Middle frontal gyrus (tissue), 1 donor: ENCODE data around the gene PELI3.
"Not testable (repeated sequence)": the region's sequence is repeated elsewhere in the genome, so short reads cannot be mapped to it uniquely, and the experiment has no call there.

ENCODE experiments used
- DNase-seq: peaks from one replicate; pipeline ENCODE4 v3.0.0-alpha.2; 2015; ENCODE audit warnings: low spot score; ENCODE audit errors: extremely low spot score

PELI3 gene, protein sequence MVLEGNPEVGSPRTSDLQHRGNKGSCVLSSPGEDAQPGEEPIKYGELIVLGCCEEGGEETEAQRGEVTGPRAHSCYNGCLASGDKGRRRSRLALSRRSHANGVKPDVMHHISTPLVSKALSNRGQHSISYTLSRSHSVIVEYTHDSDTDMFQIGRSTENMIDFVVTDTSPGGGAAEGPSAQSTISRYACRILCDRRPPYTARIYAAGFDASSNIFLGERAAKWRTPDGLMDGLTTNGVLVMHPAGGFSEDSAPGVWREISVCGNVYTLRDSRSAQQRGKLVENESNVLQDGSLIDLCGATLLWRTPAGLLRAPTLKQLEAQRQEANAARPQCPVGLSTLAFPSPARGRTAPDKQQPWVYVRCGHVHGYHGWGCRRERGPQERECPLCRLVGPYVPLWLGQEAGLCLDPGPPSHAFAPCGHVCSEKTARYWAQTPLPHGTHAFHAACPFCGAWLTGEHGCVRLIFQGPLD

DNA sequence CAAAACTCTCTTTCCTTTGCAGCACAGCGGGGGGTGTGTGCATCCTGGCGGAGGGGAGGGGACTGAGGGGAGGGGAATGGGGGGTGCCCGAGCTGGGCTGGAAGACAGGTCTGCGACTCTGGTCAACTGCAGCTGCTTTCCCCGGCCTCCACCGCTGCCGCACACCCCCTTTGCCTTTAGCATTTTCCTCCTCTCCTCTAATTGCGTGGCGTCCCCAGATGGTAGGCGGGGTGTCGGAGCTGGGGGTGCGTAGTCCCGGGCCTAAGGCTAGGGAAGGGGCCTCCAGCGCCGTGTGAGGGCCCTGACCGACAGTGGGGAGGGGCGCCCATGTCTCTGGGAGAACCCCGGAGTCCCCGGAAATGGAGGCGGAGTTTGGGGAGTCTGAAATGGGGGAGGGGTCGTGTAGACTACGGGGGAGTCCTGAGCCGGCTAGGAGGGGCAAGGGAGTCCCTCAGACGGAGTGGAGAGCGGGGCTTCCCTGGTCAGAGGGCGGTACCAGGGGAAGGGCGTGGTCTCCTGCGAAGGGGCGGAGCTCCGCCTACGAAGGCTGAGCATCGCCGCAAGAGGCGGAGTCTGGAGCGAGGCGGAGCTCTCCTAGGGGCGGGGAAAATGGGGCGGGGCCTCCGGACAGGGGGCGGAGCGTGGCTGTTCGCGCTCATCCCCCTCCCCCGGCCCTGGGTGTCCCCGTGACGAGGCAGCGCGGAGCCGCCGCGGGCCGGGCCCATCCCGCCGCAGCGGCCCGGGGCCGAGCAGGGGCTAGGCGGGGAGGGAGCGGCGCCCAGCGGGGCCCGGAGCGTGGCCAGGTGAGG lies at the start of gene PELI3:
Gene PELI3, plus strand, starts transcription at position 681 of the 809 bp plus-strand sequence. CDS start 1,224 bp downstream, outside the sequence.
- peak; percentile 79 for DNase-seq

DNA sequence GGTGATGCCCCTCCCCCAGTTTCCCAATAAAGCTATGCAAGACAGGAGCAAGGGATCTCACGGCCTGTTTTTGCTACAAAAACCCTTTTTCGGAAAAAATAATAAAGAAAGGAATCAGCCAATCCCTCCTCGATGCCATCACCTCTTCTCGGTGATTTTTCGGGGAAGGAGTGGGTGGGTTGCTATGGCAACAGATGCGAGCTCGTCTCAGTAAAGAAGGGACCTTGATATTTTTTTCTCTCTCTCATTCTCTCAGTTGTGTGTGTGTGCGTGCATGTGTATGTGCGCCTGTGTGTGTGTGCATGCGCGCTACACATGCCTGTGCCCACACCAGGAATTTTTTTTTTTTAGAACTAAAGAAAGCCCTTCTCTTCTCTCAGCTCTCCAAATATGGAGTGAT lies 49.7 kb upstream of the PELI3 start:
- DNase-seq: peak; percentile 47

DNA sequence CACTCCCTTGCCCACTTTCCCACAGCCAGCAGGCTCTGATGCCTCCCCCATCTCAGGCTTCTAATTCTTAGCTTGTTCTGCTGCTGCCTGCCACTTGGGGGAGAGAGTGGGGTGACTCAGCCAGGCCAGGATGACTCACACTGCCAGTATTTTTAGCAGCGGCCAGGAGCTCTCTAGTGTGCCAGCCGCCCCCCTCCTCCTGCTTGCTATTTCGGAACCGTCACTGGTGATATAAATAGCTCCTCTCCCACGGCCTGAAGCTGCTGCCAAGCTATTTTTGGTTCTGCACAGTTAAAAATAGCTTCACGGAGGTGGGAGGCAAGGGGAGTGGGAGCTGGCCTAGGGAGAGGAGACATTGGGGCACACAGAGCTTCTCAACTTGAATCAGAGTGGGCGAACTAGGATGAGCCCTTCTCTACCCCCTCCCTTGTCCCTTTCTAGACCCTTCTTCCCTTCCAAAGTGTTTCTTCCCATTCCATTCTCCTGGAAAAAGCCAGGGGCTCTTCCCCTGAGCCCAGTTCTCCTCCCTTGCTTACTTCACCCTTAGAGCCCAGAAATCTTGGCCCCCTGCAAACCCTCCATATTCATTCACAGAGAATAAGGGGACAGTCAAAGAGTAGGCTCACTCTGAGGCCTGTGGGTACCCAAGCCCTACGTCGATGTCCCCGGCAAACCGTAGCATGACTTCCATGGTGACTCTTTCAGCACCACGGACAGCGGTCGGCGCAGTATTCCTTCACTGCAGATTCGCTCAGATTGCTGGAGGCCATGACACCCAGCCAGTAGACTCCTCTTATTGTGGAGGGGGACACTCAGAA lies 48.3 kb upstream of the PELI3 start:
- peak; percentile 65 for DNase-seq

DNA sequence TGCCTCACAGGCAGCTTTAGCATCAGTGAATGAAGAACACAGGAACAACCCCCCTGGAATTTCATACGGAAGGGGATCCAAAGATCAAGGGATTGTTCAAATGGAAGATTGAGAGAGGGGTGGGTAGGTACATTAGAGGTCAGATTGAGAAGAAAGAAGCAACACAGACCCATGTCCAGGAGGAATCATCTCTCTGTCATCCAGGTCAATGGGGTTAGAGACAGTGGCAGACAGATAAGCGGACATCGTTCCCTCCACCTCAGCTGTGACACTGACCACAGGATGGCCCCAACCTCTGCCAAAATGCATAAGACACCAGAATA lies 47.8 kb upstream of the PELI3 start:
- no peak for DNase-seq

DNA sequence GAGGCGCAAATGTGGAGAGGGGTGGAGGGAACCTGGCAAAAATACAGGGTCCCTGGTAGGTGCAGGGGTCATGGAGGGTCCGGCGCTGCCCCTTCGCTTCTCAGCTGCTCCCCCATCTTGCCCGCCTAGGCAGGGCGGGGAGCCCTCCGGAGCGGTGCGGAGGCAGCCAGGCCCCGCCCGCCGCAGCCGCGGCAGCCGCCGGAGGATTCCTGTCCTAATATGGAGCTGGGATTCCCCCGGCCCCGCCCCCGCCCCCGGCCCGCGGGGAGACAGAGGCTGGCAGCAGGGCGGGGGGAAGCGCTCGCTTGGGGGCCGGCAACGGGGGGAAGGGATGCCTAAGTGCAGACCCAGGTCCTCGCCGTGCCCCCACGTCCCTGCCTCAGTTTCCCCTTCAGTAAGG lies 46.9 kb upstream of the PELI3 start:
- no peak for DNase-seq

DNA sequence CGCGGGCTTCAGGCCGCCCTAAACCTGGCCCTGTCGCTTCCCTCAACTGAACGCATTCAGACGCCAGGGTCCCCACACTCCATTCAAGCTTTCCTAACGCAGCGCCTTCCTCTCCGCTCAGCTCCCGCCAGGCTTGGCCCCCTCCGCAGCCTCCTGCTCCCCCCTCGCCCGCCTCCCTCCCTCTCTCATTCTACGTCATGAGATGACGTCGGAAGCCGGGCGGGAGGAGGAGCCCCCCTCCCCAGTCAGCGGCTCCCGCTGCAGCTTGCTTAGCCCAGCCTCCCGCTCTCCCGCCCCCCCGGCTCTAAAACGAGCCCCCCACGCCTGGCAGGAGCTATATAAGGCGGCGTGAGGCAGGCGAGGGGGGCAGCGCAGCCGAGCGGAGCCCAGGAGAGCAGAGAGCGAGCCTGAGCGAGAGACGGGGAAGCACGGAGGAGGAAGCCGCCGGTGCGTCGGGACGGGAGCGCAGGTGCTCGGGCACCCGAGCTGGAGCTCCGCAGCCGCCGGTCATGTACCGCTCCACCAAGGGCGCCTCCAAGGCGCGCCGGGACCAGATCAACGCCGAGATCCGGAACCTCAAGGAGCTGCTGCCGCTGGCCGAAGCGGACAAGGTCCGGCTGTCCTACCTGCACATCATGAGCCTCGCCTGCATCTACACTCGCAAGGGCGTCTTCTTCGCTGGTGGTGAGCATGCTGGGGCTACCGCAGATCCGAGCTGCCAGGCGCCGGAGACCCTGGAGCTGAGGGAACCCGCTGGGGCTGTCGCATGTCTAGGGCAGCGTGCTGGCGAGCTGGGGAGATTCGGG lies 45.8 kb upstream of the PELI3 start, which contains the start of gene NPAS4:
Gene NPAS4, plus strand, starts transcription at position 365 of the 806 bp plus-strand sequence. Its CDS starts 145 bp downstream, at position 510.
- DNase-seq: peak; percentile 36

DNA sequence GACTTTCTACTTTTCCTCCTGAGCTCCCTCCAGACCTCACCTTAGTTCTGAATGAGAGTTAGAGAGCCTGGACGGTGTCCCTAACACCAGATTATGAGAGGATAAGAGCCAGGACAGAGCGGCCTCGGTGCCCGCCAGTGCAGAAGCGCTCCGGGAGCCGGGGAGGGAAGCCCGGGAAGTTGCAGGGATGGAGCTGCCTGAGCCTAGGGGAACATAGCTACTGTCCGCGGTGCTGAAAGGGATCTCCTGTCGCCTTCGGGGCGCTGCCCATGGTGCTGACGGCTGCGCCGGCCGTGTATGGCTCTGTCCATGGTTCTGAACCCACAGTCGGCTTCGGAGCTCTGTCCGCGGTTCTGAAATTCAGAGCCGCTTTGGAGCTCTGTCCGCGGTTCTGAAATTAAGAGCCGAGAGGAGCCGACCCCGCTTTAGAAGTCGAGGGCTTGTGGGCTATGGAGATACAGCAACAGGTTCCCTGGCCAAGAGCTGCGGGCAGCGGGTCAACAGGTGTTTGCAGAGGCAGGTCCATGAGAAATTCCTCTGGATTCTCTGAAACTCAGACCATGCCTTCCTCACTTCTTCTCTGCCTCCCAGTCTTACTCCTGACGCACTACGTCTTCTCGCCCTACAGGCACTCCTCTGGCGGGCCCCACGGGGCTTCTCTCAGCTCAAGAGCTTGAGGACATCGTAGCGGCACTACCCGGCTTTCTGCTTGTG lies 45.1 kb upstream of the PELI3 start:
- peak; percentile 60 for DNase-seq

DNA sequence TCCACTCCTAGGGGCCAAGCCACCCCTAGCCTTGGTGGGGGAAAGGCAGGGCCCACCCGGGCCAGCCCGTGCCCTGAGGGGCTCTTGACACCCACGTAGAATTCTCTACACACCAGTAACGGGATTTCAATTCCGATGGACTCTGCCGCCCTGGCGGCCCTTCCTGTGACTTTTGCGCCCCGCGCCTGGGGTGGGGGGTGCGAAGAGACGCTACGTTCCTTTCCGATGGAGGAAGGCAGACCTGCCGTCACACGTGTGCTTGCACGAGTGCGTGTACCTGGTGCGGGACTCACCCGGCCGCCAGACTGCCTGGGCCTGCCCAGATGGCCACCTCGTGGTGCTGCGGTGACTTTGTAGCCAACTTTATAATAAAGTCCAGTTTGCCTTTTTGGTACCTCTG lies 40.4 kb upstream of the PELI3 start:
- DNase-seq: no peak

DNA sequence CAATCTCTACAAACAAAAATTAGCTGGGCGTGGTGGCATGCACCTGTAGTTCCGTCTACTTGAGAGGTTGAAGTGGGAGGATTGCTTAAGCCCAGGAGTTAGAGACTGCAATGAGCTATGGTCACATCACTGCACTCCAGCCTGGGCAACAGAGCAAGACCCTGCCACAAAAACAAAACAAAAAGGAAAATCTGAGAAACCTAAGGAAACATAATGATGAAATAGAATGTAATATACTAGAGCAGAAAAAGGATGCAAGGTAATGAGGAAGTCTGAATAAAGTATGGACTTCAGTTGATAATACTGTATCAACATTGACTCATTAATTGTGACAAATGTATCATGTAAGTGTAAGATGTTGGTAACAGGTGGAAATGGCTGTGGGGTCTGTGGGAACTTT lies 37.8 kb upstream of the PELI3 start:
- no peak for DNase-seq

DNA sequence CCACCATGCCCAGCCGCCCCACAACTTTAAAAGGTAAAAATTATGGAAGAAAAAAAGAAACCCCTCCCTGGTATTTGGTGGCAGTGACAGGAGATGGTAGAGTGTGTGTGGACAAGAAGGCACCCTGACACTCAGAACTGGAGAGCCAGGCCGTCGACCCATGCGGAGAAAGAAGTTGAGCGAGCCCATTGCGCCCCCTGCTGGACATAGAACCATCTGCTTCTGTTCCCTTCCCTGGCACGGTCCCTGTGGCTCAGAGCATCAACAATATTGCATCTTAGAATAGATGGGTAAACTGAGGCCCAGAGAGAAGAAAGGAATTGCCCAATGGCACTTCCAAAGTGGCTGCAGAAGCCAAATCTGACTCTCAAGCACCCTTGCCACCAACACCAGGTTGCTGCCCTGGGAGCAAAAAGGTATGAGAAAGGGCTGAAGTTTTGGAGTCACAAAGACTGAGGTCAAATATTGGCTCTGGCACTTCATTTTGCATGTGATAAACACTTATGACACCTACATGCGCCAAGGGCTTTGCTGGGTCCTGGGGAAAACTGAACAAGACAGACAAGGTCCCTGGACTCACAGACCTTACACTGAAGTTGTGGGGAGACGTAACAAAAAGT lies 36.6 kb upstream of the PELI3 start:
- peak; percentile 49 for DNase-seq

DNA sequence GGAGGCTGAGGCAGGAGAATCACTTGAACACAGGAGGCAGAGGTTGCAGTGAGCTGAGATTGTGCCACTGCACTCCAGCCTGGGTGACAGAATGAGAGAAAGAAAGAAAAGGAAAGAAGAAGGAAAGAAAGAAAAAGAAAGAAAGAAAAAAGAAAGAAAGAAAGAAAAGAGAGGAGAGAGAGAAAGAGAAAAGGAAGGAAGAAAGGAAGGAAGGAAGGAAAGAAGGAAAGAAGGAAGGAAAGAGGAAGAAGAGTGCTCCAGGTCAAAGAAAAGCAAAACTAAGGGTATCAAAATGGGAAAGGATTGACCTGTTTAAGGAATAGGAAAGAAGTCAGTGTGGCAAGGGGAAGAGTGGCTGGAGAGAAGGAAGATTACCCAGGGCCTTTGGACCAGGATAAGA lies 35.4 kb upstream of the PELI3 start:
- DNase-seq: not testable (repeated sequence)

DNA sequence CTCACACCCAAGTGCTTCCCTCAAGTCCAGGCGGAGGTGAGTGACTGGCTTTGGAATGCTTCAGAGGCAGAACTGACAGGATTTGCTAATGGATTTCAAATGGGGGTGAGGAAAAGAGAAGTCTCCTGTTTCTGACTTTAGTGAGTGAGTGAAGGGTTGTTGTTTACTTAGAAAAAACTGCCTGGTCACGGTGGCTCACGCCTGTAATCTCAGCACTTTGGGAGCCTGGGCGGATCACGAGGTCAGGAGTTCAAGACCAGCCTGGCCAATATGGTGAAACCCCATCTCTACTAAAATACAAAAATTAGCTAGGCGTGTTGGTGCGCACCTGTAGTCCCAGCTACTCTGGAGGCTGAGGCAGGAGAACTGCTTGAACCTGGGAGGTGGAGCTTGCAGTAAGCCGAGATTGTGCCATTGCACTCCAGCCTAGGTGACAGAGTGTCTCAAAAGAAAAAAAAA lies 34.8 kb upstream of the PELI3 start:
- DNase-seq: not testable (repeated sequence)

DNA sequence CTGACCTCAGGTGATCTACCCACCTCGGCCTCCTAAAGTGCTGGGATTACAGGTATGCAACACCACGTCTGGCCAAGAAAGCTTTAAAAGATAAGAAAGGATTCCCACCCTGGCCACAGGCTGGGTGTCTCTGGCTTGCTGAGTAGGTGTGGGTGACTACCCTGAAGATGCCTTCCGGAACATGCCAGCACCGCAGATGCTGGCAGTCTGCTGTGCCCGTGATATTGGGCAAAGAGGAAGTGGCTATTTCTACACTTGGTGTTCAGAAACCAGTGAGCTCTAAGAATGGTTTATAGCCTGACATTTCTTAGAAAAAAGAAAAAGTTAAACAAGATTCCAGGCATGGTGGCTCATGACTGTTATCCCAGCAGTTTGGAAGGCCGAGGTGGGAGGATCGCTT lies 34.1 kb upstream of the PELI3 start:
- DNase-seq: no peak

DNA sequence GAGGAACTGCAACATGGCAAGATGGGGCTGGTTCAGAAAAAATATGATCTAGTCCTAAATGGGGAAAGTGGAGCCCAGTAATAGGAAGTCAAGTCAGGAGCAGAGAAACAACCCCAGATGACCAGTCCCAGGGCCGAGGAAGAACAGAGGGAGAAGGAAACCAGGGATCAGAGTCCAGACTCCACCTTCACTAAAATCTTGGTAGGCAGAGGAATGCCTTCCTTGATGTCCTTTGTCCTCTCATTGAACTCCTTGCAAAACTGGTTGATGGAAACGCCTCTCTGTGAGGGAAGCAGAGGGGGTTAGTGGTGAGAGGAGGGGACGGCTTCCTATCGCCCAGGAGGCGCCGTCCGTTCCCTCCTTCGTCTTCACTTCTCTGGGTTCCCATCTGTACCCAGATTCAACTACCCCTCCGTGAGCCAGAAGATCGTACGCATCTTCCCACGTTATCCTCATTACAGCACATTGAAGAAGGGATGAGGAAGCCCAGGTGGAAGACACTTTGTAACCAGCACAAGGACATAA lies 28.7 kb upstream of the PELI3 start:
- no peak for DNase-seq

DNA sequence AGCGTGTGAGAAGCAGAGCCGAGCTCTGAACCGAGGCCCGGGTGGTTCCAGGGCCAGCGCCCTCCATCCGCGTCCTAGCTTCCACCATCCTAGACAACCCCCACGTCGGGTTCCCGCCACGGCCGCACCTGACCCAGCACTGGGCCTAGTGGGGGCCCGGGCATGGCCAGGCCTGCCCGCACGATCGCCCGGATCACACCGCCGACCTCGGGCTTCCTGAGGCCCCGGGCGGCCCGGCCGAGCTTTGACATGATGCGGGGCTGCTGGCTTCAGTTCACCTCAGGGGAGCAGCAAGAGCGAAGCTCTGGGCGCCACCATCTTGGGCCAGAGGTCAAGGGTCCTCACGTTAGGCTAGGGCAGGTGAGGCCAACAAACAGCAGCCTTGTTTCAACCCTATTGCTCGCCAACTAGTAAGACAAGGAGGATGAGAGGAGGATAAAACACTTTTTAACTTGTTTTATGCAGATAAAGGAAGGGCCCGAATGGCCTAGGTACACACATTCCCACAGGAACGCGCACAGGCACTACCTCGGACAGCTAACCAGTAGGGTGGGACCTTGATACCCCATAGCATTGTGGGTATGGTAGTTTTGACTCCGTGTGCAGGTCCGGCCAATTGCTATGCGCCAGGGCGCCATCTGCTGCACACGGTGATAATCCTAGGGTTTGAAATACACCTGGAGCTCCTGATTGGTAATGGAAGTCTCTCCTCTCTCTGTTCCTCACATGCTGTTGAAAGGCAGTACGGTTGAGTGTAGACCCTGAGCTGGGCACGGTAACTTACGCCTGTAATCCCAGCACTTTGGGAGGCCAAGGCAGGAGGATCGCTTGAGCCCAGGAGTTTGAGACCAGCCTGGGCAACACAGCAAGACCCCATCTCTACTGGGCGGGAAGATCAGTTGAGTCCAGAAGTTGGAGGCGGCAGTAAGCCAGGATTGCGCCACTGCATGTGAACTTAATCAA lies 27.9 kb upstream of the PELI3 start, which contains the start of gene MRPL11:
Gene MRPL11, minus strand, starts transcription at position 345 of the 963 bp plus-strand sequence. Its CDS starts 94 bp downstream, at position 251.
- peak; percentile 82 for DNase-seq

DNA sequence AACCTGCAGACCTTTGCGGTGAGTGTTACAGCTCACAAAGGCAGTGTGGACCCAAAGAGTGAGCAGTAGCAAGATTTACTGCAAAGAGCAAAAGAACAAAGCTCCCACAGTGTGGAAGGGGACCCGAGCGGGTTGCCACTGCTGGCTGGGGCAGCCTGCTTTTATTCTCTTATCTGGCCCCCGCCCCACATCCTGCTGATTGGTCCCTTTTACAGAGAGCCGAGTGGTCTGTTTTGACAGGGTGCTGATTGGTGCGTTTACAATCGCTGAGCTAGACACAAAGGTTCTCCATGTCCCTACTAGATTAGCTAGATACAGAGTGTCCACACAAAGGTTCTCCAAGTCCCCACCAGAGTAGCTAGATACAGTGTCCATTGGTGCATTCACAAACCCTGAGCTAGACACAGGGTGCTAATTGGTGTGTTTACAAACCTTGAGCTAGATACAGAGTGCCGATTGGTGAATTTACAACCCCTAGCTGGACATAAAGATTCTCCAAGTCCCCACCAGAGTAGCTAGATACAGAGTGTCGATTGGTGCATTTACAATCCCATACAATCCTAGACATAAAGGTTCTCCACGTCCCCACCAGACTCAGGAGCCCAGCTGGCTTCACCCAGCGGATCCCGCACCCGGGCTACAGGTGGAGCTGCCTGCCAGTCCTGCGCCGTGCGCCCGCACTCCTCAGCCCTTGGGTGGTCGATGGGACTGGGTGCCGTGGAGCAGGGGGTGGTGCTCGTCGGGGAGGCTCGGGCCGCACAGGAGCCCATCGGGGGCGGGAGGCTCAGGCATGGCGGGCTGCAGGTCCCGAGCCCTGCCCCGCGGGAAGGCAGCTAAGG lies 26.4 kb upstream of the PELI3 start:
- not testable (repeated sequence) for DNase-seq

DNA sequence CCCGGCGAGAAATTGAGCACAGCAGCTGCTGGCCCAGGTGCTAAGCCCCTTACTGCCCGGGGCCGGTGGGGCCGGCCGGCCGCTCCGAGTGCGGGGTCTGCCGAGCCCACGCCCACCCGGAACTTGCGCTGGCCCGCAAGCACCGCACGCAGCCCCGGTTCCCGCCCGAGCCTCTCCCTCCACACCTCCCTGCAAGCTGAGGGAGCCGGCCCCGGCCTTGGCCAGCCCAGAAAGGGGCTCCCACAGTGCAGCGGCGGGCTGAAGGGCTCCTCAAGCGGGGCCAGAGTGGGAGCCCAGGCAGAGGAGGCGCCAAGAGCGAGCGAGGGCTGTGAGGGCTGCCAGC lies 25.8 kb upstream of the PELI3 start:
- DNase-seq: not testable (repeated sequence)
